Measurements from ENCODE around the gene TRA2A. TPM values are rescaled to one million over a fixed set of nuclear protein-coding genes. Genes with fewer than 3 reads are reported as not detected.

TRA2A gene
- total and polyA plus RNA-seq, 9 of the 15 experiments (the other 6 are each of a cell fraction or from before 2014, with no cell fraction given), result 22.7 to 210 (median 73.9) TPM

DNA sequence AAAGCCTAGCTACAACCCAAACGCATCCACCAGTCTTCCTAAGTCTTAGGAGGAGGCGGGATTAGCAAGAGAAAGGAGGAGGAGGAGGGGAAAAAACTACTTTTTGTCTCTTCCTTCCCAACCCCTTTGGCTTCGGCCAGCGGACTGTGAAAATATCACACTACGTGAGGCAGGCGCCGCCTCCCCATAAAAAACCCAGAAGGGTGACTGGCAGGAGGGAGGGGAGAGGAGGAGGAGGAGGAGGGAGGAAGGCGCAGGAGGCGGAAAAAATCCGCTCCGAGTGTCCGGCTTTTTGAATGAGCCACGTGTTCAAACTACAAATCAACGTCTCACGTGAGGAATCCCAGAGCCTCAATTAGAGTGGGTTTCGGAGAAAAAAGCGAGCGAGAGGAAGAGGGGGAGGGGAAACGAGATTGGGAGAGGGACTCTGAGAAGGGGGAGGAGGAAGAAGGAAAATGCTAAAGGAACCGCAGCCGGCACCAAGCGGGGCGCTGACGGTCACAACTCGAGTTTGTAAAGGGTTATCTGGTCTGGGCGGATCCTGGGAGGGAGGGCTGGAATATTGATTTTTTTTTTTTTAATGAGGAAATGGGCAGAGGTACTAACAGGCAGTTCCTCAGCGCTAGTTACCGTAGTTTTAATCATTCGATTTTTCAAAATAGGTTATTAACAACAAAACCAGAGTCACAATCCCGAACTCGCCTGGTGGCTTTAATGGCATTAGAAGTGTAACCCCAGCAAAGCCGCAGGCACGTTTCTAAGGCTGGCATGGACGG lies 61.3 kb downstream of the TRA2A start, which contains the start of gene IGF2BP3 (continued):
- TF ChIP-seq HBP1 (CRISPR knock-in tag; IDR thresholded peaks at IDR 0.05), result peak; percentile 90
- TF ChIP-seq NR4A1 (CRISPR knock-in tag; IDR thresholded peaks at IDR 0.05), result no peak
- TF ChIP-seq NR4A1 (tag; IDR thresholded peaks at IDR 0.05), result no peak
- TF ChIP-seq NR2C1 (IDR thresholded peaks at IDR 0.05), result no peak
- 0 out of 2 replicates have a peak, but pooled peaks have one; percentile 35 for TF ChIP-seq NR2C1 (tag; IDR thresholded peaks at IDR 0.05)
- no peak for TF ChIP-seq ZNF134 (CRISPR knock-in tag; conservative IDR thresholded peaks at IDR 0.05)
- no peak for TF ChIP-seq ATF2 (CRISPR knock-in tag; IDR thresholded peaks at IDR 0.05)
- peak; percentile 53; the same call in 1 of the 2 replicates for TF ChIP-seq LARP7 (IDR thresholded peaks at IDR 0.05)
- 0 out of 2 replicates have a peak, but pooled peaks have one; percentile 50 for TF ChIP-seq ZBTB17 (CRISPR knock-in tag; IDR thresholded peaks at IDR 0.05)
- TF ChIP-seq EHMT2 (IDR thresholded peaks at IDR 0.05), result no peak
- TF ChIP-seq SP2 (IDR thresholded peaks at IDR 0.05; ENCODE audit: extremely low read depth, low read depth, low read length, poor library complexity, severe bottlenecking), result no peak
- TF ChIP-seq, protein P1, sequence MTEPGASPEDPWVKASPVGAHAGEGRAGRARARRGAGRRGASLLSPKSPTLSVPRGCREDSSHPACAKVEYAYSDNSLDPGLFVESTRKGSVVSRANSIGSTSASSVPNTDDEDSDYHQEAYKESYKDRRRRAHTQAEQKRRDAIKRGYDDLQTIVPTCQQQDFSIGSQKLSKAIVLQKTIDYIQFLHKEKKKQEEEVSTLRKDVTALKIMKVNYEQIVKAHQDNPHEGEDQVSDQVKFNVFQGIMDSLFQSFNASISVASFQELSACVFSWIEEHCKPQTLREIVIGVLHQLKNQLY (CRISPR knock-in tag; conservative IDR thresholded peaks at IDR 0.05), result no peak
- TF ChIP-seq SIN3B (IDR thresholded peaks at IDR 0.05; ENCODE audit: low read depth), result no peak
- TF ChIP-seq ERF (CRISPR knock-in tag; IDR thresholded peaks at IDR 0.05), result no peak
- 0 out of 2 replicates have a peak, but pooled peaks have one; percentile 24 for TF ChIP-seq SNIP1 (IDR thresholded peaks at IDR 0.05; ENCODE audit: low read depth)
- TF ChIP-seq, protein P2, sequence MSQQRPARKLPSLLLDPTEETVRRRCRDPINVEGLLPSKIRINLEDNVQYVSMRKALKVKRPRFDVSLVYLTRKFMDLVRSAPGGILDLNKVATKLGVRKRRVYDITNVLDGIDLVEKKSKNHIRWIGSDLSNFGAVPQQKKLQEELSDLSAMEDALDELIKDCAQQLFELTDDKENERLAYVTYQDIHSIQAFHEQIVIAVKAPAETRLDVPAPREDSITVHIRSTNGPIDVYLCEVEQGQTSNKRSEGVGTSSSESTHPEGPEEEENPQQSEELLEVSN (IDR thresholded peaks at IDR 0.05; ENCODE audit: borderline replicate concordance in 1 of 2, extremely low read depth in 1 of 2, insufficient read depth in 1 of 2, insufficient read length in 1 of 2, low read depth in 1 of 2, low read length in 1 of 2, poor library complexity in 1 of 2, severe bottlenecking in 1 of 2), result peak; percentile 43 to 76
- no peak for TF ChIP-seq NONO (IDR thresholded peaks at IDR 0.05; ENCODE audit: low read depth in 2 of 2, low read length in 1 of 2)
- no peak for TF ChIP-seq BCL6 (CRISPR knock-in tag; IDR thresholded peaks at IDR 0.05)
- peak in 1 of 2 experiments; percentile 90; a peak in 3 of 4 replicates for TF ChIP-seq ETV6 (IDR thresholded peaks at IDR 0.05; ENCODE audit: borderline replicate concordance in 1 of 2, low read depth in 2 of 2, low read length in 1 of 2)
- TF ChIP-seq ETV6 (CRISPR knock-in tag; IDR thresholded peaks at IDR 0.05; ENCODE audit: borderline replicate concordance), result no peak
- no peak for TF ChIP-seq PHF20 (IDR thresholded peaks at IDR 0.05; ENCODE audit: partially characterized antibody)
- TF ChIP-seq CBX2 (IDR thresholded peaks at IDR 0.05; ENCODE audit: insufficient read depth, low read length, poor library complexity, severe bottlenecking), result no peak
- no peak for TF ChIP-seq ZZZ3 (IDR thresholded peaks at IDR 0.05)
- no peak for TF ChIP-seq NR2C2 (CRISPR knock-in tag; IDR thresholded peaks at IDR 0.05)
- TF ChIP-seq NR2C2 (tag; IDR thresholded peaks at IDR 0.05), result 0 out of 2 replicates have a peak, but pooled peaks have one; percentile 33

All from K562 (cell line).